Keratinocyte (primary cell): ENCODE data around the gene SNRPF.

Source experiments
- CTCF ChIP-seq, 3 experiments: IDR thresholded peaks in 1 of 3; conservative IDR thresholded peaks in 1 of 3; optimal IDR thresholded peaks in 1 of 3; 2 replicates in 2 of 3; 3 replicates in 1 of 3; pipeline versions ENCODE3 to v1.5.1; 2011; ENCODE audit warnings: low read length in 3 of 3, mild to moderate bottlenecking in 3 of 3, moderate library complexity in 2 of 3, control low read depth in 1 of 3, inconsistent platforms in 1 of 3; ENCODE audit not compliant: insufficient read depth in 2 of 3; ENCODE audit errors: extremely low read depth in 1 of 3
- EZH2 ChIP-seq: IDR thresholded peaks from one replicate; pipeline ENCODE4 v1.6.1; 2012; ENCODE audit warnings: inconsistent platforms, mild to moderate bottlenecking, low read length, moderate library complexity

GRCh38 chr12:95881331-95881955, 22.7 kb downstream of the SNRPF start:
- TF ChIP-seq CTCF (optimal IDR thresholded peaks at IDR 0.05 in 1 of 3, IDR thresholded peaks at IDR 0.05 in 1 of 3, conservative IDR thresholded peaks at IDR 0.05 in 1 of 3; ENCODE audit: extremely low read depth in 1 of 3, insufficient read depth in 2 of 3, low read length in 3 of 3) (no peak), EZH2 (no peak)
